Esophagus muscularis mucosa (tissue), 4 donors: ENCODE results near the gene PYGO1. TPM values are rescaled to one million over a fixed set of nuclear protein-coding genes. Genes with fewer than 3 reads are reported as not detected.

ENCODE experiments used
- DNase-seq: peaks from one replicate; pipeline ENCODE4 v3.0.0-alpha.2; 2017; ENCODE audit errors: extremely low spot score
- H3K27ac ChIP-seq, 4 donors: fragments of 200-600 bp; sonication (generic); replicated peaks in 1 of 4; 1 replicate in 3 of 4; 2 replicates in 1 of 4; pipeline ENCODE4 v1.5.1; 2016 to 2019; ENCODE audit warnings: mild to moderate bottlenecking in 1 of 4
- H3K27me3 ChIP-seq, 4 donors: fragments of 200-600 bp; sonication (generic); one replicate each; pipeline versions ENCODE4 v1.5.1 to v1.6.0; 2016 to 2019
- H3K36me3 ChIP-seq, 4 donors: fragments of 200-600 bp; sonication (generic); one replicate each; pipeline ENCODE4 v1.5.1; 2016 to 2019
- H3K4me1 ChIP-seq, 4 donors: fragments of 200-600 bp; sonication (generic); one replicate each; pipeline ENCODE4 v1.5.1; 2016 to 2019
- H3K4me3 ChIP-seq, 4 donors: fragments of 200-600 bp; sonication (generic); 1 replicate in 2 of 4; 2 replicates in 2 of 4; pipeline ENCODE4 v1.5.1; 2016 to 2019; ENCODE audit warnings: mild to moderate bottlenecking in 4 of 4, moderate library complexity in 1 of 4
- H3K9me3 ChIP-seq, 4 donors: fragments of 200-600 bp; sonication (generic); 1 replicate in 3 of 4; 2 replicates in 1 of 4; pipeline ENCODE4 v1.5.1; 2016 to 2019
- EP300 ChIP-seq: sonication (generic); formaldehyde crosslinking; IDR thresholded peaks from one replicate; pipeline ENCODE4 v1.6.1; 2017; ENCODE audit warnings: antibody characterized with exemption
- POLR2A ChIP-seq: fragments of 450-650 bp; IDR thresholded peaks from one replicate; pipeline ENCODE4 v1.6.1; 2017; ENCODE audit warnings: antibody characterized with exemption, moderate library complexity, mild to moderate bottlenecking, low read depth
- POLR2AphosphoS5 ChIP-seq, 2 donors: sonication (generic); formaldehyde crosslinking; IDR thresholded peaks; one replicate each; pipeline ENCODE4 v1.6.1; 2017; ENCODE audit warnings: antibody characterized with exemption in 2 of 2
- WGBS: methylation state at CpG from one replicate; pipeline ENCODE4 v1.1.5; 2018; 5-methylcytosine and 5-hydroxymethylcytosine counted together
- intact Hi-C: fragments of 100-400 bp; cut with DNase I; formaldehyde crosslinking; loops from one replicate; pipeline ENCODE4 v1.15.1; 2023
- total RNA-seq, 4 donors: library from RNA; depleted of rRNA; stranded (reverse); fragments of >200 nt; gene quantifications; one replicate each; pipeline versions ENCODE4 v1.1.0 to v1.2.1, GENCODE V29; 2016
- TF ChIP-seq, protein P1 (sequence below), 3 experiments: fragments of 200-600 bp in 2 of 3; fragments of 450-650 bp in 1 of 3; sonication (generic) in 2 of 3; IDR thresholded peaks; one replicate each; pipeline ENCODE4 v1.5.1; 2017 to 2019; ENCODE audit warnings: antibody characterized with exemption in 3 of 3, mild to moderate bottlenecking in 2 of 3, moderate library complexity in 1 of 3

Gene PYGO1
- total RNA-seq, 4 donors from 2014 or later = 13.6 to 20.7 (median 16.7) TPM

DNA sequence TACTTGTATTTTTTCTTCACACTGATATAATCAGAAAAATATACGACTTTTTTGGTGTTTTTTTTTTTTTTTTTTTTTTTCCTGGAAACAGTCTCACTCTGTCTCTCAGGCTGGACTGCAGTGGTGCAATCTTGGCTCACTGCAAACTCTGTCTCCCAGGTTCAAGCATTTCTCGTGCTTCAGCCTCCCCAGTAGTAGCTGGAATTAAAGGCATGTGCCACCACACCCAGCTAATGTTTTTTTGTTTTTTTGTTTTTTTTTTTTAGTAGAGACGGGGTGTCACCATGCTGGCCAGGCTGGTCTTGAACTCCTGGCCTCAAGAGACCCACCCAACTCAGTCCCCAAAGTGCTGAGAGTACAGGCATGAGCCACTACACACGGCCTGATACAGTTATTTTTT, 59.3 kb downstream of the PYGO1 start:
- intact Hi-C loops = no loop called here
- Histone ChIP-seq H3K27me3 (no peaks in the 10 kb centered on the region), H3K27ac (no peak overlapping the region), H3K4me3 (no peak overlapping the region), H3K36me3 (no peaks in the 10 kb centered on the region), H3K9me3 (no peaks in the 10 kb centered on the region), H3K4me1 (no peaks in the 10 kb centered on the region)
- TF ChIP-seq EP300 (no peak), POLR2AphosphoS5 (IDR thresholded peaks at IDR 0.05) (no peak), POLR2A (no peak)
- TF ChIP-seq, protein P1, sequence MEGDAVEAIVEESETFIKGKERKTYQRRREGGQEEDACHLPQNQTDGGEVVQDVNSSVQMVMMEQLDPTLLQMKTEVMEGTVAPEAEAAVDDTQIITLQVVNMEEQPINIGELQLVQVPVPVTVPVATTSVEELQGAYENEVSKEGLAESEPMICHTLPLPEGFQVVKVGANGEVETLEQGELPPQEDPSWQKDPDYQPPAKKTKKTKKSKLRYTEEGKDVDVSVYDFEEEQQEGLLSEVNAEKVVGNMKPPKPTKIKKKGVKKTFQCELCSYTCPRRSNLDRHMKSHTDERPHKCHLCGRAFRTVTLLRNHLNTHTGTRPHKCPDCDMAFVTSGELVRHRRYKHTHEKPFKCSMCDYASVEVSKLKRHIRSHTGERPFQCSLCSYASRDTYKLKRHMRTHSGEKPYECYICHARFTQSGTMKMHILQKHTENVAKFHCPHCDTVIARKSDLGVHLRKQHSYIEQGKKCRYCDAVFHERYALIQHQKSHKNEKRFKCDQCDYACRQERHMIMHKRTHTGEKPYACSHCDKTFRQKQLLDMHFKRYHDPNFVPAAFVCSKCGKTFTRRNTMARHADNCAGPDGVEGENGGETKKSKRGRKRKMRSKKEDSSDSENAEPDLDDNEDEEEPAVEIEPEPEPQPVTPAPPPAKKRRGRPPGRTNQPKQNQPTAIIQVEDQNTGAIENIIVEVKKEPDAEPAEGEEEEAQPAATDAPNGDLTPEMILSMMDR (IDR thresholded peaks at IDR 0.05) = no peak
- 73% methylated on average over 4 of the region's 4 CpGs for WGBS
- DNase-seq = no peak

DNA sequence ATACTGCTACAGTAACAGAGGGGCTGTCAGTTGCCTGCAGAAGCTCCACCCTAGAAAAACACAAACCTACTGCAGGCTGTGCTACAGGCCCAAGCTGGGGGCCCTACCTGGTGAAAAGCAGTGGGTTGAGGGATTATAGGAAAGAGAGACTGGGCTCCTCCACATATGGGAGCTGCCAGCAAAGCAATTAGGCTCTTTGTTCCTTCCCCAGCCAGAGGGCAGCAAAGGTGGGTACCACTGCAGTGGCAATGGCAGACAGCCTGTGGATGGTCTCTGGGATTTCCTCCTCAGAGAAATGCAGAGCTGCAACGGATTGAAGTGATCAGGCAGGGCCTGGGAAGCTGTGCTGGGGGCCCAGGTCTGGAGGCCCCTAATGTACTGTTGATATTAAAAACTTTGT, 61.0 kb downstream of the PYGO1 start:
- Histone ChIP-seq H3K36me3 (no peaks in the 10 kb centered on the region), H3K27me3 (no peaks in the 10 kb centered on the region), H3K4me1 (no peaks in the 10 kb centered on the region), H3K4me3 (no peak overlapping the region), H3K9me3 (no peaks in the 10 kb centered on the region), H3K27ac (no peak overlapping the region)
- no peak for DNase-seq
- WGBS = 83% methylated on average over 1 of the region's 1 CpG
- intact Hi-C loops = loop anchor here (2.0 kb wide), 1 partner anchor 114 kb away; no protein-coding TSS in a partner anchor
- TF ChIP-seq POLR2AphosphoS5 (IDR thresholded peaks at IDR 0.05) (no peak), EP300 (no peak), POLR2A (no peak)
- TF ChIP-seq, protein P1 (IDR thresholded peaks at IDR 0.05) = no peak

DNA sequence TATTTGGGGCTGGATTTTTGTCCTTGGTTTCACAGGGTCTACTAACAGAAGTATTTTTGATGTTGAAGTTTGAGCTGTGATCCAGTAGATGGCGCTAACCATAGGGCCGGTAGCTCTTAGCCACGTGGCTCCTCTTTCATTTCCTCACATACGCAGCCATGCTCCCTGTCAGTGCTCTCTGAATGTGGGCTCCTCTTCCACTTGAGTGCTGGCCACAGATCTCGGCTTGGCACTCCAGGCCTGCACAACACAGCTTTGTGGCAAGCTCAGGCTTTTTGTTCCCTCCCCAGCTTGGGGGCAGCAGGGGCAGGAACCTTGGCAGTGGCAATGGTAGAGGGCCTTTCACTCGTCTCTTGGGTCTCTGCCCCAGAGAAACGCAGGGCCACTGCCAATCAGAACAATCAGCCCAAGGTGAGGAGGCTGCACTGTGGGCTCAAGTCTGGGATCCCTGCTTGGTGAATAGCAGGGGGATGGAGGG, 61.5 kb downstream of the PYGO1 start:
- intact Hi-C loops = loop anchor here (2.0 kb wide), 1 partner anchor 114 kb away; no protein-coding TSS in a partner anchor
- TF ChIP-seq EP300 = no peak
- TF ChIP-seq, protein P1 (IDR thresholded peaks at IDR 0.05) = peak; percentile 40 to 49 (median 45)
- Histone ChIP-seq H3K9me3 (no peaks in the 10 kb centered on the region), H3K4me3 (peak overlapping the region in 1 of 4 donors; percentile 12), H3K27ac (no peak overlapping the region), H3K27me3 (no peaks in the 10 kb centered on the region), H3K36me3 (no peaks in the 10 kb centered on the region), H3K4me1 (no peaks in the 10 kb centered on the region)
- WGBS = 26% methylated on average over 6 of the region's 7 CpGs
- no peak for DNase-seq

DNA sequence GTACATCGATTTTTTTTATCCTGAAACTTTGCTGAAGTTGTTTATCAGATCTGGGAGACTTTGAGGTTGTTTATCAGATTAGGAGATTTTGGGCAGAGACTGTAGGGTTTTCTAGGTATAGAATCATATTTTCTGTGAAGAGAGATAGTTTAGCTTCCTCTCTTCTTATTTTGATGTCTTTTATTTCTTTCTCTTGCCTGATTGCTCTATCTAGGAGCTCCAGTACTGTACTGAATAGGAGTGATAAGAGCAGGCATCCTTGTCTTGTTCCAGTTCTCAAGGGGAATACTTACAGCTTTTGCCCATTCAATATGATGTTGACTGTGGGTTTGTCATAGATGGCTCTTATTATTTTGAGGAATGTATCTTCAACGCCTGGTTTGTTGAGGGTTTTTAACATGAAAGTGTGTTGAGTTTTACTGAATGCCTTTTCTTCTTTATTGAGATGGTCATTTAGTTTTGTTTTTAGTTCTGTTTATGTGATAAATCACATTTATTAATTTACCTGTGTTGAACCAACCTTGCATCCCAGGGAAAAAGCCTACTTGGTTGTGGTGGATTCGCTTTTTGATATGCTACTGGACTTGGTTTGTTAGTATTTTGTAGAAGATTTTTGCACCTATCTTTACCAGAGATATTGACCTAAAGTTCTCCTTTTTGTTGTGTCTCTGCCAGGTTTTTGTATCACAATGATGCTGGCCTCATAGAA, 65.2 kb downstream of the PYGO1 start:
- no peaks in the 10 kb centered on the region for H3K9me3 ChIP-seq
- H3K4me3 ChIP-seq = no peak overlapping the region
- WGBS = over 99% methylated on average over 3 of the region's 3 CpGs
- DNase-seq = no peak
- no peaks in the 10 kb centered on the region for H3K4me1 ChIP-seq
- TF ChIP-seq POLR2A = no peak
- TF ChIP-seq, protein P1 (IDR thresholded peaks at IDR 0.05) = no peak
- no peak for TF ChIP-seq EP300
- TF ChIP-seq POLR2AphosphoS5 (IDR thresholded peaks at IDR 0.05) = no peak
- no peaks in the 10 kb centered on the region for H3K27me3 ChIP-seq
- H3K36me3 ChIP-seq = no peaks in the 10 kb centered on the region
- intact Hi-C loops = no loop called here
- H3K27ac ChIP-seq = no peak overlapping the region

DNA sequence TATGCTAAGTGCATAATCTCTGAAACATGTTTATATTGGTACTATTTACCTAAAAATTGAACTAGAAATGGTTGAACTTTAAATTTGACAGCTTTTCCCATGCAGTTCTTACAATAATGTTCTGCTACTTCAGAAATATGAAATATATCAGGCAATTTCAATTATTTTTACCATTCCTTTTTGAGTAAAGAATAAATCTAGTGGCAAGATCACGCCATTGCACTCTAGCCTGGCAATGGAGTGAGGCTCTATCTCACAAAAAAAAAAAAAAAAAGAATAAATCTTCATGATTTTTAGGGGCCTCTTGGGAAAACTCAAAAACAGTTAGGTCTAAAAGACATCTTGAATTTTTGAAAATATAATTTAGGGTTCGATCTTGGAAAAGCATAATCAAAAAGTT, 69.5 kb downstream of the PYGO1 start:
- Histone ChIP-seq H3K36me3 (no peaks in the 10 kb centered on the region), H3K4me1 (no peaks in the 10 kb centered on the region), H3K4me3 (no peak overlapping the region), H3K9me3 (no peaks in the 10 kb centered on the region), H3K27me3 (no peaks in the 10 kb centered on the region), H3K27ac (no peak overlapping the region)
- WGBS = 82% methylated on average over 2 of the region's 2 CpGs
- intact Hi-C loops = no loop called here
- TF ChIP-seq, protein P1 (IDR thresholded peaks at IDR 0.05) = no peak
- no peak for TF ChIP-seq POLR2A
- no peak for TF ChIP-seq EP300
- TF ChIP-seq POLR2AphosphoS5 (IDR thresholded peaks at IDR 0.05) = no peak
- no peak for DNase-seq
